Measurements from ENCODE around the gene TBK1.

- TF ChIP-seq POLR2AphosphoS5 (IDR thresholded peaks at IDR 0.05; ENCODE audit: low read depth, low read length) (no peak), SPI1 (IDR thresholded peaks at IDR 0.05; ENCODE audit: low read depth, low read length) (no peak)
These were observed 14.3 kb downstream of the TBK1 start for GRCh38 chr12:64466178-64466577.

Data from GM12891 (cell line).